Effector CD4-positive, alpha-beta T cell (primary cell): ENCODE results near the gene EXOC3L2.
A peak's percentile ranks its signal among the peaks of the same experiment; 100 is the strongest.

ENCODE experiments used
- DNase-seq: peaks from one replicate; pipeline ENCODE4 v3.0.0-alpha.2; 2020

Gene EXOC3L2

GRCh38 chr19:45179072-45179891 lies 65.9 kb downstream of the EXOC3L2 start:
- peak; percentile 28 for DNase-seq

DNA sequence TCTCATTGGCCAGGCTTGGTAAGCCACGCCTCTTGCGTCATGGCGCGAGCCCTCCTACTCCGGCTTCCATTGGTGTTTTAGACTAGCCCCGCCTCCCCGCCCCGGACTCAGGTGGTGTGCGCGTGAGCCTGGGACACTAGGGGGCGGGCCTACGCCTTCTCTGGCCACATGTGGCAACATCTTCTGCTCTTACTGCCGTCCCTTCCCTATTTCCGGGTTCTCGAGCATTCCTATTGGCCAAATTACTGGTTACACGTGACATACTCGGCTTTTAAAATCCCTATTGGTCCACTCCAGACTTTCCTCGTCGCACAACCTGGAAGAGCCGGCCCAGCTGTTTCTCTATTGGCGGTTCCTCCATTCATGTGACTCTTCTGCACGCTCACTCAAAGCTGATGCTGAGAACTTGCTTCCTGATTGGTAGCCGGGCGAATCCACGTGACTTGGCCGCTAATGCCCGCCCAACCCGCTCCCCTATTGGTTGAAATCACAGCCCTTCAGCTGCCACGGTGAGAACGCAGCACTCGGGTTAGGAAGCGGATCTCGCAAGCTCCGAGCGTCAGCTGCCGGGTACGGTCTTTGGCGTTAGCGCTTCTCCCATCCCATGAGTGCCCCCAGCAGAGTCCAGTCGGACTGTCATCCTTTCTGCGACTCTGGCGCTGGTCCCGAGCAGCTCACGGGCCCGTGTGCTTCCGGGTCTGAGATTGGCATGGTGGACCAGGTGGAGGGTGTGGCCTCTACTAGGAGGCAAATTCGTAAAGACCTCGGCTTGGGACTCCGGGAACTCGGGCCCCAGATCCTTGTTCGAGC lies 66.7 kb downstream of the EXOC3L2 start, which contains the start of gene BLOC1S3:
Gene BLOC1S3, plus strand, starts transcription at position 523 of the 810 bp plus-strand sequence. CDS start 513 bp downstream, outside the sequence.
- peak; percentile 100 for DNase-seq

- no peak for DNase-seq
These were observed 67.4 kb downstream of the EXOC3L2 start, which contains the start of gene TRAPPC6A for GRCh38 chr19:45177817-45178261. Gene TRAPPC6A (minus strand): TSS chr19:45178237. CDS start chr19:45178218, 19 bp downstream.

- no peak for DNase-seq
These were observed 69.5 kb downstream of the EXOC3L2 start for GRCh38 chr19:45175515-45176345.

DNA sequence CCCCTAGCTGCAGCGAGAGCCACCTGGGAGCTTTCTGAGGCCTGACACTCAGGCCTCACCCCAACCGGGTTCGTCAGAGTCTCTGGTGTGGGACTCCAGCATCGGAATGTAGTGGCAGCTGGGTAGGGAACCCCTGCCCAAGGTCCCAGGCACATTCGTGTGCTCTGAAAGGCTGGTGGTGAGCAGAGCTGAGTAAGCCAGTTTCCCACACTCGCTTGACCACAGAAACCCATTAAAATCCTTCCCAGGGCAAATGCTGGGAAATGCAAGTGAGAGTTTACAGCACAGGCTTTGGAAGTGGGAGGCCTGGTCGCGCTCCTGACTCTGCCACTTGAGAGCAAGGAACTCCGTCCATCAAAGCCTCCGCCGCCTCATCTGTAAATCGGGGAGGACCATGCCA lies 71.4 kb downstream of the EXOC3L2 start:
- DNase-seq, result no peak

GRCh38 chr19:45172611-45173208 lies 72.5 kb downstream of the EXOC3L2 start:
- no peak for DNase-seq

- DNase-seq, result no peak
These were observed 73.0 kb downstream of the EXOC3L2 start for GRCh38 chr19:45172173-45172572.

DNA sequence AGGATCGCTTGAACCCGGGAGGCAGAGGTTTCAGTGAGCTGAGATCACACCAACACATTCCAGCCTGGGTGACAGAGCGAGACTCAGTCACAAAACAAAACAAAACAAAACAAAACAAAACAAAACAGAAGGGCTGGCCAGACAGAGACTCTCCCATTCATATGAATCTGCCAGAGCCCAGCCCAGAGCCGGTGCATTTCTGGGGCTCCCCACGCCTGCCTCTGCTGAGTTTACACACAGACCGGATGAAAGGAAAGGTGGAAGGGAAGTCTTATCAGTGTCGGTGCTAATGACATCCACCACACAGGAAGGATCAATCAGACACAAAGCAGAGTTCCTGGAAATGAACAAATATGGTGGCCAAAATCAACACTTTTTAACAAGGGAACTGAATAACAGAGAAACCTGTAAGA lies 74.0 kb downstream of the EXOC3L2 start:
- peak; percentile 31 for DNase-seq

DNA sequence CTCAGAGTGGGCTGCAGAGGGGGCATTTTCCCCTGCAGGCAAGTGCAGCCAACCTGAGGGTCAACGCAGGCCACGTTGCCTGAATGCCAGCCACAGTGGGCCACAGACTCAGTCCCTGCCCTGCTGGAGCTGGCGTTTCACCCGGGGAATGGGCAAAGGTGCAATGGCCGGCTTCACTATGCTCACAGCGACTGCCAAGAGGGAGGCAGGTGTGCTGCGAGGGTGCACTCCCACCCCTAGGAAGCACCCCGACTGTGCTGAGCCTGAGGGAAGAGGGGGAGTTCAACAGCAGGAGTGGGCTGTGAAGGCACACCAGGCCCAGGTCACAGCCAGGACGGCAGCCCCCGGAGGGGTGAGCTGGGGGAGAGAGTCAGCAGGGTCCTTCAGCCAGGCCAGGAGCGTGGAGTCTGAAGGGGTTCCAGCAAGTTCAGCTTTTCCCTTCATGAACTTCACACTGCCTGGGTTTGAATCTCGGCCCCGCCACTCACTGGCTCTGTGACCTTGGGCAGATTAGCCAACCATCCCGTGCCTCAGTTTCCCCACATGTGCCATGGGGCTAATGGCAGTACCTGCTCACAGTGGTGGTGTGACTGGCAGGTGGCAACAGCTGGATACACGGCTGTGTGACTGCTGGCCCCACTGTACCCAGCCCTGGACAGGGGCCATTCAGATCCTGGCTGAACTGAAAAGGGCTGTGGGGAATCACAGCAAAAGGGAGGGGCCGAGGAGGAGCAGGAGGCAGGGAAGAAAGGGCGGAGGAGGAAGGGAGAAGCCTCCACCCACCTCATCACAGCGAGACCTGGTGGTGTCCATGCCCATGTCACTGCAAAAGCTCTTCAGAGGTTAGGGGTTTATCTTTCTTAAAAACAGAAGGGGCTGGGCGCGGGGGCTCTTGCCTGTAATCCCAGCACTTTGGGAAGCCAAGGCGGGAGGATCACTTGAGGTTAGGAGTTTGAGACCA lies 74.8 kb downstream of the EXOC3L2 start:
- no peak for DNase-seq

DNA sequence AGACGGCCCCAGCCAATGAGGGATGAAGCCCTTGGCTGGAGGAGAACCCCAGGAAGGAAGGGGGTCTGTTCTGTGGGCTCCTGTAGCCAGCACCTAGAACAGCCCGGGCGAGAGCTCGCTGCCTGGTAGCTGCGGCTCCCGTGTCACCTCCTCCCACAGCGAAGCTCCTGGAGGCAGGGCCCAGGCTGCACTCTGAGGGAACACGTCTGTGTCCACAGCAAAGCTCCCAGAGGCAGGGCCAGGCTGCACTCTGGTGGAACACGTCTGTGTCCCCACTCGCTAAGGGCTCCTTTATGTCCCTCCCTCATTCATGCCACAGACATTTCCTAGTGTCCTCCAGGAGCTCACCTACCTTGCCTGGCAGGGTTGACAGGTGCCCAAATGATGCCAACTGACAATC lies 75.6 kb downstream of the EXOC3L2 start:
- no peak for DNase-seq

GRCh38 chr19:45168767-45169351 lies 76.3 kb downstream of the EXOC3L2 start:
- DNase-seq, result no peak

- no peak for DNase-seq
These were observed 78.4 kb downstream of the EXOC3L2 start for GRCh38 chr19:45166723-45167252.

- DNase-seq, result peak; percentile 46
These were observed 80.5 kb downstream of the EXOC3L2 start for GRCh38 chr19:45164577-45165335.

- DNase-seq, result no peak
These were observed 81.3 kb downstream of the EXOC3L2 start for GRCh38 chr19:45163751-45164460.

DNA sequence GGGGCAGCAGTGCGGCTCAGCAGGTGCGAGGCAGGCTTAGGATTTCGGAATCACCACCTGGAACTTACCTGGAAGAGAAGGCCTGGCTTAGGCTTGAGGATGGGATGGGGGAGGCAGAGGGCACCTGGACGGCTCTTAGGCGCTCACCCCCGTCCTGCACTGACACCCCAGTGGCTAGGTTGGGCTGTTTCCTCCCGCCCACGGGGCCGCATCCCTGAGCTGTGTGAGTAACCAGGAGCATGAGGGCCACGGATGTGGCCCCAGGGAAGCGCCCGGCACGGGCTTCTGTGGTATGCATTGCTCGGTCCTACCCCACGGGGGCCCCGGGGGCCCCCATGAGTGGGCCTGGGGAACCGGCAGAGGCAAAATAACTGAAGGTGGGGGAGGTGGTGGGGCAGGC lies 82.1 kb downstream of the EXOC3L2 start:
- DNase-seq, result no peak

- no peak for DNase-seq
These were observed 82.5 kb downstream of the EXOC3L2 start for GRCh38 chr19:45162608-45163143.
